ENCODE results near the gene CDK15. TPM values are rescaled to one million over a fixed set of nuclear protein-coding genes. Genes with fewer than 3 reads are reported as not detected.

CDK15 gene
- total and polyA plus RNA-seq, 2 experiments from 2014 or later, result not detected

GRCh38 chr2:201866643-201867473, 60.5 kb downstream of the CDK15 start:
- H3K9me3 ChIP-seq (ENCODE audit: low read depth), result no peaks in the 10 kb centered on the region
- H3K27ac ChIP-seq, result no peak overlapping the region
- TF ChIP-seq, protein P1, sequence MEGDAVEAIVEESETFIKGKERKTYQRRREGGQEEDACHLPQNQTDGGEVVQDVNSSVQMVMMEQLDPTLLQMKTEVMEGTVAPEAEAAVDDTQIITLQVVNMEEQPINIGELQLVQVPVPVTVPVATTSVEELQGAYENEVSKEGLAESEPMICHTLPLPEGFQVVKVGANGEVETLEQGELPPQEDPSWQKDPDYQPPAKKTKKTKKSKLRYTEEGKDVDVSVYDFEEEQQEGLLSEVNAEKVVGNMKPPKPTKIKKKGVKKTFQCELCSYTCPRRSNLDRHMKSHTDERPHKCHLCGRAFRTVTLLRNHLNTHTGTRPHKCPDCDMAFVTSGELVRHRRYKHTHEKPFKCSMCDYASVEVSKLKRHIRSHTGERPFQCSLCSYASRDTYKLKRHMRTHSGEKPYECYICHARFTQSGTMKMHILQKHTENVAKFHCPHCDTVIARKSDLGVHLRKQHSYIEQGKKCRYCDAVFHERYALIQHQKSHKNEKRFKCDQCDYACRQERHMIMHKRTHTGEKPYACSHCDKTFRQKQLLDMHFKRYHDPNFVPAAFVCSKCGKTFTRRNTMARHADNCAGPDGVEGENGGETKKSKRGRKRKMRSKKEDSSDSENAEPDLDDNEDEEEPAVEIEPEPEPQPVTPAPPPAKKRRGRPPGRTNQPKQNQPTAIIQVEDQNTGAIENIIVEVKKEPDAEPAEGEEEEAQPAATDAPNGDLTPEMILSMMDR (IDR thresholded peaks at IDR 0.05; ENCODE audit: low read depth, low read length), result no peak
- H3K36me3 ChIP-seq, result no peaks in the 10 kb centered on the region
- peaks cover 6% of the 10 kb centered on the region for H3K4me1 ChIP-seq (ENCODE audit: low read depth)
- DNase-seq (ENCODE audit: low read depth in 1 of 2, low spot score in 1 of 2), result no peak
- no peak overlapping the region for H3K4me3 ChIP-seq
- H3K27me3 ChIP-seq, result peaks cover 29% of the 10 kb centered on the region

DNA sequence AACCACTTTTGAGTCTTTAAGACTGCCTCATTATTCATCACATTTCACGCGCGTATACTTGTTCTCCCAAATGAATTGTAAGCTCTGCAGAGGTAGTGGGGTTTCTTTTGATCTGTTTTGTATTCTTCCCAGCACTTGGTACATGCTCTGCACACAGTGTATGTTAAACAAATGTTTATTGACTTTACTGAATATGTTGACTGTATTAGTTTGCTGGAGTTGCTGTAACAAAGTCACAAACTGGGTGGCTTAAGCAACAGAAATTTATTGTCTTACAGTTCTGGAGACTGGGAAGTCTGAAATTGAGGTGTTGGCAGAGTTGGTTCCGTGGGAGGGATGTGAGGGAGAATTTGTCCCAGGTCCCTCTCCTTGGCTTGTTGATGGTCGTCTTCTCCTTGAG, 65.1 kb downstream of the CDK15 start:
- Histone ChIP-seq H3K4me3 (no peak overlapping the region), H3K4me1 (ENCODE audit: low read depth) (peaks cover under 1% of the 10 kb centered on the region), H3K27ac (no peak overlapping the region), H3K36me3 (no peaks in the 10 kb centered on the region), H3K27me3 (peaks cover 41% of the 10 kb centered on the region), H3K9me3 (ENCODE audit: low read depth) (no peaks in the 10 kb centered on the region)
- TF ChIP-seq, protein P1 (IDR thresholded peaks at IDR 0.05; ENCODE audit: low read depth, low read length), result no peak
- no peak for DNase-seq (ENCODE audit: low read depth in 1 of 2, low spot score in 1 of 2)

DNA sequence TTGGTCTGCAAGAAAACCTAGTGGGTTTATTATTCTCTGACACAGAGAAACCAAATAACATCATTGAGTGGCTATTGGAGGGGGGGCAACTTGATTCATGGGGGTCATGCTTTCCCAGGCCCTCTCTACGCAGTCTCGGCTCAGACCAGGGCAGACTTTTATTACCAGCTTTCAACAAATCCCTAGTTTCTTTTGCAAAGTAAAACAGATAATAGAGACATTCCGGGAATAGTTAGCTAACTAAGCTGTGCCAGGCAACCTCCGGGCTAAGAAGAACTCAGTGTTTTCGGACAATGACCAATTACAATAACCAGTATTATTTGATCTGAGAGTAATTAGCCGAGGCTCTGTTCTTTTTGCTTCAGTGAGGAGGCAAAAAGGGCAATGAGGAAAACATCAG, 66.3 kb downstream of the CDK15 start:
- TF ChIP-seq, protein P1 (IDR thresholded peaks at IDR 0.05; ENCODE audit: low read depth, low read length), result no peak
- no peak for DNase-seq (ENCODE audit: low read depth in 1 of 2, low spot score in 1 of 2)
- H3K36me3 ChIP-seq, result no peaks in the 10 kb centered on the region
- no peak overlapping the region for H3K27ac ChIP-seq
- peaks cover 50% of the 10 kb centered on the region for H3K27me3 ChIP-seq
- no peaks in the 10 kb centered on the region for H3K9me3 ChIP-seq (ENCODE audit: low read depth)
- no peak overlapping the region for H3K4me3 ChIP-seq
- no peaks in the 10 kb centered on the region for H3K4me1 ChIP-seq (ENCODE audit: low read depth)

- peaks cover 87% of the 10 kb centered on the region for H3K27me3 ChIP-seq
- peaks cover 15% of the 10 kb centered on the region for H3K4me1 ChIP-seq (ENCODE audit: low read depth)
- no peaks in the 10 kb centered on the region for H3K9me3 ChIP-seq (ENCODE audit: low read depth)
- H3K36me3 ChIP-seq, result no peaks in the 10 kb centered on the region
- TF ChIP-seq, protein P1 (IDR thresholded peaks at IDR 0.05; ENCODE audit: low read depth, low read length), result no peak
- no peak overlapping the region for H3K27ac ChIP-seq
- no peak for DNase-seq (ENCODE audit: low read depth in 1 of 2, low spot score in 1 of 2)
- H3K4me3 ChIP-seq, result no peak overlapping the region
Measured at GRCh38 chr2:201879996-201880395, 73.7 kb downstream of the CDK15 start.

DNA sequence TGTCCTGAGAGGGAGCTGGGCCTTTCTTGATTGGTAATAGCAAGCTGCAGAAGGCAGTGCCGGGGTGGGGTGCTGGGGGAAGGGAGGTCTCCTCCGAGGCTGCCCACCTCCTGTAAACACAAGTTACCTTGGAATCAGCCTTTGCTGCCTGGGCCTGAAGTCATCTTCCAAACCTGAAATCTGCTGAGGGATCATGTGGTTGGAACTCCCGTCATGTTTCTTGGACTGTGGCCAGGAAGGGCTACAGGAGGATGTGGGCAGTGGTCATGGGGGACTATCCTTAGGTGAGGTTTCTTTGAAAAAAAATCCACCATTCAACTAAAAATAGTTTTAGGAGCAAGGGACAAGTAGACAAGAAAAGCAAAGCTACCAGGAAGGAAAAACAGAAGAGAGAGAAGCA, 74.2 kb downstream of the CDK15 start:
- Histone ChIP-seq H3K36me3 (no peaks in the 10 kb centered on the region), H3K27me3 (peaks cover 89% of the 10 kb centered on the region), H3K4me3 (no peak overlapping the region), H3K9me3 (ENCODE audit: low read depth) (no peaks in the 10 kb centered on the region), H3K27ac (no peak overlapping the region), H3K4me1 (ENCODE audit: low read depth) (peaks cover 15% of the 10 kb centered on the region)
- peak in 1 of 2 donors; percentile 30 for DNase-seq (ENCODE audit: low read depth in 1 of 2, low spot score in 1 of 2)
- TF ChIP-seq, protein P1 (IDR thresholded peaks at IDR 0.05; ENCODE audit: low read depth, low read length), result no peak
